C4-2B (cell line): Measurements from ENCODE around the gene MRPL20.

Source experiments
- CTCF ChIP-seq: fragments of 450-650 bp; conservative IDR thresholded peaks from 2 replicates; pipeline ENCODE4 v1.5.1; 2017; ENCODE audit warnings: mild to moderate bottlenecking
- ZFX ChIP-seq: fragments of 450-650 bp; IDR thresholded peaks from 2 replicates; pipeline ENCODE4 v1.6.1; 2017

GRCh38 chr1:1421147-1421906 lies 14.2 kb upstream of the MRPL20 start, which contains the start of gene ANKRD65:
- TF ChIP-seq CTCF (no peak), ZFX (no peak)
